SK-N-SH (cell line): ENCODE measurements around the gene MC1R. TPM values are rescaled to one million over a fixed set of nuclear protein-coding genes. Genes with fewer than 3 reads are reported as not detected.
A peak's percentile ranks its signal among the peaks of the same experiment; 100 is the strongest.

ENCODE experiments used
- CTCF ChIA-PET: fragments of 300-600, 350-600 bp; formaldehyde crosslinking; extraction: SDS; loops from one replicate; lab custom pipeline; 2021; lab: Yijun Ruan, JAX
- POLR2A ChIA-PET: fragments of 350-600 bp; sonication (Branson Sonifier 250); formaldehyde crosslinking; extraction: SDS; loops from one replicate; lab custom pipeline; 2020; ENCODE audit warnings: antibody characterized with exemption, inconsistent platforms; lab: Yijun Ruan, JAX
- DNase-seq: peaks from one replicate; pipeline ENCODE4 v3.0.0; 2012
- H2AFZ ChIP-seq: fragments of 200-600 bp; sonication (generic); 2 replicates; pipeline ENCODE4 v1.8.1; 2016; ENCODE audit warnings: antibody characterized with exemption, mild to moderate bottlenecking, low read depth
- H3F3A ChIP-seq: fragments of 200-600 bp; sonication (generic); replicated peaks from 2 replicates; pipeline ENCODE3; 2016; ENCODE audit warnings: antibody characterized with exemption, mild to moderate bottlenecking; ENCODE audit not compliant: insufficient read depth
- H3K27ac ChIP-seq, 2 experiments: fragments of 200-500 bp in 1 of 2; fragments of 200-600 bp in 1 of 2; sonication (Bioruptor generic) in 1 of 2; sonication (generic), shearing (Covaris generic) in 1 of 2; 2 replicates each; pipeline versions ENCODE4 v1.5.1 to v1.6.1; 2014 to 2016; ENCODE audit warnings: low read depth in 2 of 2, inconsistent platforms in 1 of 2, low read length in 1 of 2, mild to moderate bottlenecking in 1 of 2, mixed read lengths in 1 of 2
- H3K27me3 ChIP-seq: fragments of 200-600 bp; sonication (generic), shearing (Covaris generic); 2 replicates; pipeline ENCODE4 v1.6.1; 2016; ENCODE audit warnings: mixed run types; ENCODE audit not compliant: insufficient read depth
- H3K36me3 ChIP-seq, 2 experiments: fragments of 200-500 bp in 1 of 2; fragments of 200-600 bp in 1 of 2; sonication (Bioruptor generic) in 1 of 2; sonication (generic) in 1 of 2; replicated peaks in 1 of 2; 2 replicates each; pipeline versions ENCODE3 to v1.5.1; 2014 to 2016; ENCODE audit warnings: low read length in 1 of 2, mild to moderate bottlenecking in 1 of 2; ENCODE audit not compliant: insufficient read depth in 2 of 2, control insufficient read depth in 1 of 2
- H3K4me1 ChIP-seq, 2 experiments: fragments of 200-500 bp in 1 of 2; fragments of 200-600 bp in 1 of 2; sonication (Bioruptor generic) in 1 of 2; sonication (generic), shearing (Covaris generic) in 1 of 2; 2 replicates each; pipeline versions ENCODE4 v1.5.1 to v1.6.1; 2014 to 2016; ENCODE audit warnings: low read depth in 1 of 2, low read length in 1 of 2, mixed run types in 1 of 2; ENCODE audit not compliant: insufficient read depth in 2 of 2, control insufficient read depth in 1 of 2
- H3K4me2 ChIP-seq: fragments of 200-600 bp; sonication (generic), shearing (Covaris generic); 2 replicates; pipeline ENCODE4 v1.6.1; 2017; ENCODE audit warnings: mixed run types
- H3K4me3 ChIP-seq, 2 experiments: fragments of 200-500 bp in 1 of 2; fragments of 200-600 bp in 1 of 2; sonication (Bioruptor generic) in 1 of 2; sonication (generic), shearing (Covaris generic) in 1 of 2; 2 replicates each; pipeline versions ENCODE4 v1.5.1 to v1.8.1; 2014 to 2016; ENCODE audit warnings: low read depth in 2 of 2, inconsistent platforms in 1 of 2, low read length in 1 of 2, mild to moderate bottlenecking in 1 of 2, mixed read lengths in 1 of 2, moderate library complexity in 1 of 2
- H3K79me2 ChIP-seq: fragments of 200-600 bp; sonication (generic); 2 replicates; pipeline ENCODE4 v1.8.1; 2017; ENCODE audit warnings: mild to moderate bottlenecking; ENCODE audit not compliant: insufficient read depth
- H3K9ac ChIP-seq: fragments of 200-600 bp; sonication (generic); 2 replicates; pipeline ENCODE4 v1.6.1; 2017; ENCODE audit warnings: mixed run types
- H3K9me2 ChIP-seq: fragments of 200-600 bp; sonication (generic); 2 replicates; pipeline ENCODE4 v1.6.1; 2017; ENCODE audit warnings: mixed run types
- H3K9me3 ChIP-seq: fragments of 200-600 bp; sonication (generic); 2 replicates; pipeline ENCODE4 v1.6.1; 2017; ENCODE audit warnings: mixed run types, mild to moderate bottlenecking, moderate library complexity
- H4K20me1 ChIP-seq: fragments of 200-600 bp; sonication (generic); 2 replicates; pipeline ENCODE4 v1.6.1; 2017; ENCODE audit warnings: mild to moderate bottlenecking, mixed run types; ENCODE audit not compliant: insufficient read depth
- CHD2 ChIP-seq: fragments of 150-350 bp; IDR thresholded peaks from 2 replicates; pipeline ENCODE4 v1.6.1; 2018; ENCODE audit warnings: low read length; ENCODE audit not compliant: partially characterized antibody
- CTCF ChIP-seq: fragments of 200-600 bp; sonication (generic); IDR thresholded peaks from 2 replicates; pipeline ENCODE4 v1.6.1; 2017; ENCODE audit warnings: antibody characterized with exemption, mild to moderate bottlenecking, moderate library complexity
- ELF1 ChIP-seq: IDR thresholded peaks from 2 replicates; pipeline ENCODE4 v1.4.0; 2012
- EP300 ChIP-seq, 2 experiments: IDR thresholded peaks; 2 replicates each; pipeline versions ENCODE4 v1.4.0 to v1.6.1; 2012; ENCODE audit warnings: borderline replicate concordance in 1 of 2, low read depth in 1 of 2, low read length in 1 of 2
- GABPA ChIP-seq: IDR thresholded peaks from 2 replicates; pipeline ENCODE4 v1.4.0; 2012; ENCODE audit warnings: low read depth, mild to moderate bottlenecking
- GATA2 ChIP-seq: sonication (generic); formaldehyde crosslinking; IDR thresholded peaks from 2 replicates; pipeline ENCODE4 v1.5.0; 2020; ENCODE audit warnings: mild to moderate bottlenecking, missing genetic modification reagents
- NFIC ChIP-seq: IDR thresholded peaks from 2 replicates; pipeline ENCODE4 v1.4.0; 2012; ENCODE audit warnings: borderline replicate concordance
- POLR2AphosphoS5 ChIP-seq: IDR thresholded peaks from 2 replicates; pipeline ENCODE4 v1.6.1; 2012; ENCODE audit warnings: low read depth, low read length
- RAD21 ChIP-seq: IDR thresholded peaks from 2 replicates; pipeline ENCODE4 v1.6.1; 2012; ENCODE audit warnings: mild to moderate bottlenecking, low read length
- RCOR1 ChIP-seq: fragments of 150-350 bp; IDR thresholded peaks from 2 replicates; pipeline ENCODE4 v1.6.1; 2017; ENCODE audit warnings: antibody characterized with exemption, low read length
- REST ChIP-seq: IDR thresholded peaks from 2 replicates; pipeline ENCODE4 v1.6.1; 2012; ENCODE audit warnings: mild to moderate bottlenecking, low read depth, low read length, moderate library complexity
- RXRA ChIP-seq: IDR thresholded peaks from 2 replicates; pipeline ENCODE4 v1.4.0; 2012; ENCODE audit warnings: low read depth, mild to moderate bottlenecking, borderline replicate concordance
- SIN3A ChIP-seq: IDR thresholded peaks from 2 replicates; pipeline ENCODE4 v1.6.1; 2012; ENCODE audit warnings: low read depth, mild to moderate bottlenecking, low read length, moderate library complexity, borderline replicate concordance
- SMC3 ChIP-seq: IDR thresholded peaks from 2 replicates; pipeline ENCODE4 v1.6.1; 2012; ENCODE audit warnings: low read depth, low read length, improper control_type of control experiment
- TEAD4 ChIP-seq: IDR thresholded peaks from 2 replicates; pipeline ENCODE4 v1.4.0; 2012; ENCODE audit warnings: mild to moderate bottlenecking, borderline replicate concordance; ENCODE audit not compliant: insufficient read depth
- USF2 ChIP-seq: fragments of 150-350 bp; IDR thresholded peaks from 2 replicates; pipeline ENCODE4 v1.6.1; 2017; ENCODE audit warnings: antibody characterized with exemption, low read length, low read depth, borderline replicate concordance
- ZBTB33 ChIP-seq: IDR thresholded peaks from 2 replicates; pipeline ENCODE4 v1.4.0; 2012; ENCODE audit warnings: low read depth, borderline replicate concordance
- WGBS: methylation state at CpG from one replicate; pipeline ENCODE4 v1.1.6; 2017; ENCODE audit warnings: low lambda C conversion rate; 5-methylcytosine and 5-hydroxymethylcytosine counted together
- polyA plus RNA-seq, 3 experiments: library from polyadenylated mRNA; depleted of rRNA; stranded (reverse); fragments of >200 nt; gene quantifications; 2 replicates each; pipeline ENCODE4 v1.2.3, GENCODE V29; 2012

The MC1R gene
- polyA plus RNA-seq, 1 of the 3 experiments (the other 2 are of a cell fraction), result 11.1 TPM

- TF ChIP-seq USF2 (no peak), ZBTB33 (0 out of 2 replicates have a peak, but pooled peaks have one; percentile 16), SIN3A (peak; percentile 83; the same call in 1 of the 2 replicates), SMC3 (no peak), RXRA (no peak), ELF1 (no peak), RCOR1 (no peak), GABPA (no peak), NFIC (no peak), TEAD4 (no peak)
Observed at GRCh38 chr16:89921702-89922476, 3.2 kb downstream of the MC1R start (continued).

- Histone ChIP-seq H3K36me3 (peaks cover 2% of the 10 kb centered on the region in 2 experiments), H3K27ac (peak overlapping the region; percentile 97 to 100), H3K79me2 (peaks cover 46% of the 10 kb centered on the region), H3K9me2 (no peaks in the 10 kb centered on the region), H4K20me1 (peaks cover 40% of the 10 kb centered on the region), H3K4me1 (peaks cover 12 to 47% of the 10 kb centered on the region in 2 experiments; a peak in 3 of 4 replicates), H3K4me2 (peak overlapping the region; percentile 93), H3F3A (peaks cover 37% of the 10 kb centered on the region), H3K9ac (peak overlapping the region; percentile 96), H3K9me3 (no peaks in the 10 kb centered on the region), H2AFZ (peak overlapping the region; percentile 59; the same call in 1 of the 2 replicates), H3K27me3 (no peaks in the 10 kb centered on the region), H3K4me3 (peak overlapping the region; percentile 83 to 89)
- ChIA-PET CTCF (interaction anchor here (1.3 to 6.1 kb wide), 6 partner anchors 13 to 217 kb away, joined by 3 to 53 read pairs (median 4); partner anchors contain the start of genes DBNDD1 and DEF8), POLR2A (interaction anchor here (0.6 to 3.5 kb wide), 17 partner anchors 12 to 235 kb away, joined by 3 to 24 read pairs (median 5); partner anchors contain the start of genes DBNDD1 and TCF25)
- 1% methylated on average over 15 of the region's 31 CpGs for WGBS
- DNase-seq, result peak; percentile 75
- no peak for TF ChIP-seq CTCF
- TF ChIP-seq EP300 (IDR thresholded peaks at IDR 0.05; ENCODE audit: borderline replicate concordance in 1 of 2, low read depth in 1 of 2, low read length in 1 of 2), result no peak
- TF ChIP-seq RCOR1, result no peak
- no peak for TF ChIP-seq RAD21
- peak; percentile 68; the same call in 1 of the 2 replicates for TF ChIP-seq REST
- no peak for TF ChIP-seq GABPA
- TF ChIP-seq GATA2 (CRISPR knock-in tag), result no peak
- TF ChIP-seq ZBTB33, result no peak
- TF ChIP-seq CHD2, result no peak
- peak; percentile 46 for TF ChIP-seq POLR2AphosphoS5
Observed at GRCh38 chr16:89922477-89922883, 3.8 kb downstream of the MC1R start.
